HG02981 (cell line): ENCODE measurements around the gene DYRK4.

Source experiments
- ATAC-seq: cut with Tn5 transposase; IDR thresholded peaks from one replicate; pipeline ENCODE4 v1.9.1; 2021; ENCODE audit warnings: mild to moderate bottlenecking, moderate library complexity; ENCODE audit not compliant: unreplicated experiment

DYRK4 gene

DNA sequence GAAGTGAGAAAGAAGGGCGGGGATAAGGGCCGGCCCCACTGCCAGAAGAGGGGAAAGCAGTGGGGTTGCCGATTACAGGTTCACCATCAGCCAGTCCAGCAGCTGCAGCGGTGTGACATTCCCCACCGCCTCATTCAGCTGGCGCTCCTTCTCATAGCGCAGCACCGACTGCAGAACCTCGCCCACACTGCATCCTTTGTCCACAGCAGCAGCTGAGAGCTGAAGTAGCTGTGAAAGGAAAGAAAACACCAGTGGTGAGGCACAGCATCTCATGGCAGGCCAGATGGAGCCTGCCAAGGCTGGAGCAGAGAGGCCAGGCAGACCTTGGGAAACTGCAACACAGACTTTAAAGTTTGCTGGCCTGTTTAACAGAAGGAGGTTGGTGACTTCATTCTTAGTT, 53.7 kb downstream of the DYRK4 start:
- no peak for ATAC-seq

DNA sequence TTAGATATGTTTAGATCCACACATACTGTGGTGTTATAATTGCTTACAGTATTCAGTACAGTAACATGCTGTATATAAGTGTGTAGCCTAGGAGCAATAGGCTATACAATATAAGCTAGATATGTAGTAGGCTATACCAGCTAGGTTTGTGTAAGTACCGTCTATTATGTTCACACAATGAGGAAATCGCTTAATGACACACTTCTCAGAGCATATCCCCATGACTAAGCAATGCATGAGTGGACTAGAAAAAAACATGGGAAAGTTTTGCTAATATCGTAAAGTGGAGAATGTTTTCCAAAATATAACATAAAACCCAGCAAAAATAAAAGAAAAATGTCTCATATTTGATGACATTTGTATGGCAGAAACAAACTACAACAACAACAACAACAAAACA, 59.5 kb downstream of the DYRK4 start:
- ATAC-seq, result no peak

GRCh38 chr12:4626543-4626942, 64.5 kb downstream of the DYRK4 start:
- no peak for ATAC-seq

DNA sequence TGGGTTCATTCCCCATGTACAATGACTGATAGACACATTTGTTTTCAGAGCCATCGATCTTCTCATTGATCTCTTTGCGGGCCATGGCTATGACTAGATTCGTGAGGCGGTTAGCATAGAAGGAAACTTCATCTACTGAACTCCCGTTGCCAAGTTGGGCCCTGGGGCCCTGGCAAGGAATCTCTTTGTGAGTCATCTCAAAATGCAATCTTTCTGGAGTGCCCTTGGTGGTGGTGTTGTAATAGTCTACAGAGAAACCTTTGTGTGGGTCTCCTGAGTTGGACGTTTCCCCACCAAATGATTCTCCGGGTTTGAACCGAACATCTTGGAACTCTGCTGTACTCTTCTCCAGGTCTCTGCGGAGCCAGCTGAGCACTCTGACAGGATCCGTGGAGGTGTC, 66.4 kb downstream of the DYRK4 start:
- ATAC-seq, result no peak

DNA sequence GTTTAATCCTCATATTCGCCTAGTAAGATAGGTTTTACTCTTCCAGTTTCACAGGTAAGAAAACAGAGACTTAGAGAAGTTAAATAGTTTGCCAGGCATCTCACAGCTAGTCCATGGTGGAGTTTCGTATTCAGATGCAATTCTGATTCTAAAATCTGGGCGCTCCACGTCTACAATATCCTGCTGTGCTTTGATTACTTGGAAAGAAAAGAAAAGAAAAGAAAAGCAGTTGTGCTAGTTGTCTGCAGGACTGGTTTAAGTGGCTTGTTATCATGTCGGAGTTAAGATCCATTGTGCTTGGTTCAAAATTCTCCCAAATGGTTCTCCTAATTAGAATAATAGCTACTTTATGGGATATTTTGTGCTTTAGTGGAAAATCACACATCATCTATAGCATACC, 68.3 kb downstream of the DYRK4 start:
- ATAC-seq, result no peak

GRCh38 chr12:4643747-4644146, 81.7 kb downstream of the DYRK4 start:
- ATAC-seq, result no peak

- no peak for ATAC-seq
These were observed 83.0 kb downstream of the DYRK4 start for GRCh38 chr12:4645023-4645422.

GRCh38 chr12:4648104-4648500, 86.1 kb downstream of the DYRK4 start:
- ATAC-seq, result peak; percentile 38

GRCh38 chr12:4648501-4649357, 86.7 kb downstream of the DYRK4 start, which contains the start of the genes AKAP3 and NDUFA9:
Gene AKAP3 (minus strand): TSS chr12:4649051. CDS start chr12:4638196, 10,855 bp downstream.
Gene NDUFA9 (plus strand): TSS chr12:4649114. CDS start chr12:4649127, 13 bp downstream.
- peak; percentile 72 for ATAC-seq

- ATAC-seq, result no peak
These were observed 87.3 kb downstream of the DYRK4 start for GRCh38 chr12:4649358-4649661.

GRCh38 chr12:4653257-4653656, 91.2 kb downstream of the DYRK4 start:
- no peak for ATAC-seq

DNA sequence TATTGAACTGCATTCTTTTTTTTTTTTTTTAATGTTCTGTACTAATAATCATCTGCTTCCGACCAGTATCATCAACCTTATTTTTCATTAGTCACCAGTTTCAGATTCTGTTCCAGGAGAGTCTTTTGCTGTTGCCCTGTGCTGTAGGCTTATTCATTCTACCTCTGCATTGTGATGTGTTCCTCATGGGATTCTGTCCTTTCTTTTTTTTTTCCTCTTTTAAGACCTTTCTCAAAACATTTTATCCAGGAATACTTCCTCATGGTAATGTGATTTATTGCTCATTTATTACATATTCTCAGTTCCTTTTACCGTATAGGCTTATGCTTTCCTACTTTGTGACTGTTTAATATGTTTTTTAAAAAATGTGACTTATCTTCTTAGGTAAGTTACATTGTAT, 91.7 kb downstream of the DYRK4 start:
- no peak for ATAC-seq
